HCT116 (cell line): ENCODE results near the gene IL1F10. TPM values are rescaled to one million over a fixed set of nuclear protein-coding genes. Genes with fewer than 3 reads are reported as not detected.
"Not testable (repeated sequence)": the region's sequence is repeated elsewhere in the genome, so short reads cannot be mapped to it uniquely, and the experiment has no call there.

Experiments
- ATAC-seq: fragments of 200-7000 bp; cut with Tn5 transposase; 2 replicates; pipeline ENCODE4 v1.9.1; 2020; ENCODE audit warnings: mild to moderate bottlenecking, moderate library complexity
- BruUV-seq: library from RNA; stranded (reverse); fragments of 400-500 nt; replicated peaks from 2 replicates; lab custom pipeline; 2021; lab: Mats Ljungman, UMichigan
- CTCF ChIA-PET: fragments of 300-600 bp; sonication (Branson Sonifier 250); formaldehyde crosslinking; loops from one replicate; lab custom pipeline; 2021; ENCODE audit warnings: antibody characterized with exemption; lab: Charles Lee
- POLR2A ChIA-PET: fragments of 300-600, 350-600 bp; sonication (Branson Sonifier 250); formaldehyde crosslinking; loops from one replicate; lab custom pipeline; 2021; ENCODE audit warnings: antibody characterized with exemption; lab: Charles Lee
- RAD21 ChIA-PET, 2 experiments: fragments of 300-600 bp; sonication (Branson Sonifier 250); formaldehyde crosslinking; loops; one replicate each; lab custom pipeline; 2023; ENCODE audit warnings: low total read pairs in 2 of 2; ENCODE audit not compliant: uncharacterized antibody in 2 of 2, unreplicated experiment in 2 of 2, low non-redundant PET in 1 of 2; lab: Charles Lee
- DNase-seq: peaks from one replicate; pipeline ENCODE4 v3.0.0-alpha.2; 2010; ENCODE audit warnings: low read depth, low spot score
- H2AFZ ChIP-seq: fragments of 200-600 bp; shearing (Covaris generic), sonication (generic); 2 replicates; pipeline ENCODE4 v1.6.1; 2017; ENCODE audit warnings: low read depth, mixed run types, mixed read lengths, antibody characterized with exemption, low read length; ENCODE audit not compliant: poor library complexity, severe bottlenecking
- H3K27ac ChIP-seq: 2 replicates; pipeline ENCODE4 v1.5.1; 2012; ENCODE audit warnings: low read depth, low read length
- H3K27me3 ChIP-seq: fragments of 200-600 bp; sonication (generic); 2 replicates; pipeline ENCODE4 v1.6.1; 2016; ENCODE audit warnings: mixed run types, low read length, mixed read lengths; ENCODE audit not compliant: insufficient read depth
- H3K36me3 ChIP-seq, 2 experiments: fragments of 200-500 bp in 1 of 2; fragments of 200-600 bp in 1 of 2; sonication (Bioruptor generic) in 1 of 2; sonication (generic) in 1 of 2; 2 replicates each; pipeline versions ENCODE4 v1.5.1 to v1.6.1; 2014 to 2016; ENCODE audit warnings: low read length in 2 of 2, inconsistent platforms in 1 of 2, mixed read lengths in 1 of 2, mixed run types in 1 of 2; ENCODE audit not compliant: insufficient read depth in 2 of 2, control insufficient read depth in 1 of 2
- H3K4me1 ChIP-seq, 2 experiments: fragments of 200-600 bp in 1 of 2; sonication (generic) in 1 of 2; 2 replicates each; pipeline versions ENCODE4 v1.5.1 to v1.6.1; 2012 to 2017; ENCODE audit warnings: low read length in 2 of 2, inconsistent platforms in 1 of 2, mild to moderate bottlenecking in 1 of 2, mixed read lengths in 1 of 2, mixed run types in 1 of 2, moderate library complexity in 1 of 2; ENCODE audit not compliant: insufficient read depth in 2 of 2, control insufficient read depth in 1 of 2
- H3K4me2 ChIP-seq: fragments of 200-600 bp; sonication (generic); 2 replicates; pipeline ENCODE4 v1.6.1; 2017; ENCODE audit warnings: mixed run types, low read length, mixed read lengths
- H3K4me3 ChIP-seq, 2 experiments: fragments of 200-600 bp in 1 of 2; sonication (generic) in 1 of 2; replicated peaks in 1 of 2; 2 replicates each; pipeline ENCODE4 v1.5.1; 2011 to 2016; ENCODE audit warnings: low read length in 2 of 2, control low read depth in 1 of 2, low read depth in 1 of 2, mild to moderate bottlenecking in 1 of 2, mixed read lengths in 1 of 2, mixed run types in 1 of 2
- H3K79me2 ChIP-seq: fragments of 200-600 bp; sonication (generic); 2 replicates; pipeline ENCODE4 v1.6.1; 2017; ENCODE audit warnings: mild to moderate bottlenecking, mixed run types, low read length, moderate library complexity, mixed read lengths; ENCODE audit not compliant: insufficient read depth
- H3K9ac ChIP-seq: fragments of 200-600 bp; sonication (generic); 2 replicates; pipeline ENCODE4 v1.6.1; 2016; ENCODE audit warnings: low read length, mixed read lengths
- H3K9me2 ChIP-seq: fragments of 200-600 bp; sonication (generic), shearing (Covaris generic); 2 replicates; pipeline ENCODE4 v1.6.1; 2017; ENCODE audit warnings: mixed run types, mild to moderate bottlenecking, moderate library complexity; ENCODE audit not compliant: insufficient read depth
- H3K9me3 ChIP-seq, 2 experiments: fragments of 200-500 bp in 1 of 2; fragments of 200-600 bp in 1 of 2; sonication (Bioruptor generic) in 1 of 2; sonication (generic) in 1 of 2; 2 replicates each; pipeline ENCODE4 v1.6.1; 2014 to 2017; ENCODE audit warnings: low read length in 2 of 2, mixed read lengths in 2 of 2, inconsistent platforms in 1 of 2, low read depth in 1 of 2, mild to moderate bottlenecking in 1 of 2, mixed run types in 1 of 2, moderate library complexity in 1 of 2; ENCODE audit not compliant: control insufficient read depth in 1 of 2, insufficient read depth in 1 of 2
- H4K20me1 ChIP-seq: fragments of 200-600 bp; sonication (generic), shearing (Covaris generic); 2 replicates; pipeline ENCODE4 v1.6.1; 2017; ENCODE audit warnings: mixed run types, mild to moderate bottlenecking, moderate library complexity; ENCODE audit not compliant: insufficient read depth
- POLR2A ChIP-seq: IDR thresholded peaks from 2 replicates; pipeline ENCODE4 v1.7.0; 2011; ENCODE audit warnings: borderline replicate concordance; ENCODE audit not compliant: insufficient read depth, insufficient read length; ENCODE audit errors: extremely low read depth
- SIN3A ChIP-seq: IDR thresholded peaks from 2 replicates; pipeline ENCODE4 v1.6.1; 2012; ENCODE audit warnings: low read depth
- ZNF274 ChIP-seq: fragments of 200-500 bp; sonication (Bioruptor generic); IDR thresholded peaks from 2 replicates; pipeline ENCODE4 v1.6.1; 2014; ENCODE audit warnings: mild to moderate bottlenecking, low read depth, low read length, inconsistent platforms
- intact Hi-C: fragments of 100-400 bp; cut with micrococcal nuclease; formaldehyde crosslinking; loops from 2 replicates; pipeline ENCODE4 v1.10.0; 2022
- total RNA-seq: library from RNA; stranded (reverse); gene quantifications from one replicate; pipeline ENCODE4 v1.2.1, GENCODE V29; 2021; ENCODE audit not compliant: unreplicated experiment

The IL1F10 gene
- total RNA-seq, 1 experiment from 2014 or later, result not detected

DNA sequence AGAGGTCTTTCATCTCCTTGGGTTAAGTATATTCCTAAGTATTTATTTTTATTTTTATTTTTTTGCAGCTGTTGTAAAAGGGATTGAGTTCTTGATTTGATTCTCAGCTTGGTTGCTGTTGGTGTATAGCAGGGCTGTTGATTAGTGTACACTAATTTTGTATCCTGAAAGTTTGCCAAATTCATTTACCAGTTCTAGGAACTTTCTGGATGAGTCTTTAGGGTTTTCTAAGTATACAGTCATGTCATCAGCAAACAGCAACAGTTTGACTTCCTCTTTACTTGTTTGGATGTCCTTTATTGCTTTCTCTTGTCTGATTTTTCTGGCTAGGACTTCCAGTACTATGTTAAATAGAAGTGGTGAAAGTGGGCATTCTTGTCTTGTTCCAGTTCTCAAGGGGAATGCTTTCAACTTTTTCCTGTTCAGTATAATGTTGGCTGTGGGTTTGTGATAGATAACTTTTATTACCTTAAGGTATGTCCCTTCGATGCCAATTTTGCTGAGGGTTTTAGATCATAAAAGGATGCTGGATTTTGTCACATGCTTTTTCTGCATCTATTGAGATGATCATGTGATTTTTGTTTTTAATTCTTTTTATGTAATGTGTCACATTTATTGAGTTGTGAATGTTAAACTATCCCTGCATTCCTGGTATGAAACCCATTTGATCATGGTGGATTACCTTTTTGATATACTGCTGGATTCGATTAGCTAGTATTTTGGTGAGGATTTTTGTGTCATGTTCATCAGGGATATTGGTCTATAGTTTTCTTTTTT, 29.3 kb downstream of the IL1F10 start:
- H3K9me3 ChIP-seq, CTCF ChIA-PET, DNase-seq, intact Hi-C loops, POLR2A ChIA-PET, H3K9me2 ChIP-seq, H3K4me2 ChIP-seq, H3K79me2 ChIP-seq, H3K36me3 ChIP-seq, RAD21 ChIA-PET, H3K4me3 ChIP-seq, H3K9ac ChIP-seq, H3K27ac ChIP-seq, BruUV-seq, H2AFZ ChIP-seq, H3K27me3 ChIP-seq, ATAC-seq, H3K4me1 ChIP-seq, H4K20me1 ChIP-seq: not testable (repeated sequence)

DNA sequence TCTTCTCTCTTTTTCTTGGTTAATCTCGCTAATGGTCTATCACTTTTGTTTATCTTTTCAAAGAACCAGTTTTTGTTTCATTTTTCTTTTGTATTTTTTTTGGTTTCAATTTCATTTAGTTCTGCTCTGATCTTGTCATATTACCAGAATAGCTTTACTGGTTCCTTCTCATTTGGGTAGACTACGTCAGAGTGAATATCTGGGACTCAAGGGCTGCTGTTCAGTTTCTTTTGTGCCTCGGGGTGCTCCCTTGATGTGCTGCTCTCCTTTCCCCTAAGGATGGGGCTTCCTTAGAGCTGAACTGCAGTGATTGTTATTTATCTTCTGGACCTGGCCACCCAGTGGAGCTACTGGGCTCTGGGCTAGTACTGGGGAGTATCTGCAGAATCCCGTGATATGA, 30.3 kb downstream of the IL1F10 start:
- POLR2A ChIA-PET, result no interaction called here
- H3K27ac ChIP-seq, result no peak overlapping the region
- no peaks in the 10 kb centered on the region for H3K79me2 ChIP-seq
- no peak for ATAC-seq
- H3K4me3 ChIP-seq, result no peak overlapping the region
- no peak for TF ChIP-seq SIN3A
- no peak for TF ChIP-seq ZNF274
- no peak for TF ChIP-seq POLR2A
- TF ChIP-seq, all 23 proteins: peak for 0
- no peaks in the 10 kb centered on the region for H3K9me2 ChIP-seq
- no TSS peak for BruUV-seq
- H3K9ac ChIP-seq, result no peak overlapping the region
- no peaks in the 10 kb centered on the region for H3K27me3 ChIP-seq
- no peaks in the 10 kb centered on the region for H3K9me3 ChIP-seq
- no peaks in the 10 kb centered on the region for H3K36me3 ChIP-seq
- H4K20me1 ChIP-seq, result no peaks in the 10 kb centered on the region
- ChIA-PET CTCF (no interaction called here), RAD21 (no interaction called here)
- no peak overlapping the region for H3K4me2 ChIP-seq
- intact Hi-C loops, result no loop called here
- no peaks in the 10 kb centered on the region for H3K4me1 ChIP-seq
- no peak overlapping the region for H2AFZ ChIP-seq
- no peak for DNase-seq
